ENCODE measurements around the gene RIN3.

Gene RIN3

DNA sequence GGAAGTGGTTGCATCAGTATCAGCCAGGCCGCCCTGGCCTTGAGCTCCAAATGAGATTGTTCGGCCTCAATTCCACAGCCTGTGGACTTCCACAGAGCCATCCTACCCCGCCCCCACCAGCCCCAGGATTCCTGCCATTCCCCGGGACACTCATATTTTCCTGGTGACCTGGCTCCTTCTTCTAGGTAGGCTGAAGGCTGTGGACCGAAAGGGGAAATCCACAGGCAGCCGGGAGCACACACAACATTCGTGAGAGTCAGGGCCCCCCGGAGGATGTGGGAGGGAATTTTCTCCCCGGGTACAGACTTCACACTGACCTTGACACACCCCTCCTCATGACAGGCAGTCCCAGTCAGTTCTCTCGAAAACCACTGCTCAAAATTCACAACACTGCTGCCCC lies 39.9 kb downstream of the RIN3 start:
- no peak overlapping the region for H3K4me3 ChIP-seq (ENCODE audit: low read depth, low read length)
- TF ChIP-seq, protein P1, sequence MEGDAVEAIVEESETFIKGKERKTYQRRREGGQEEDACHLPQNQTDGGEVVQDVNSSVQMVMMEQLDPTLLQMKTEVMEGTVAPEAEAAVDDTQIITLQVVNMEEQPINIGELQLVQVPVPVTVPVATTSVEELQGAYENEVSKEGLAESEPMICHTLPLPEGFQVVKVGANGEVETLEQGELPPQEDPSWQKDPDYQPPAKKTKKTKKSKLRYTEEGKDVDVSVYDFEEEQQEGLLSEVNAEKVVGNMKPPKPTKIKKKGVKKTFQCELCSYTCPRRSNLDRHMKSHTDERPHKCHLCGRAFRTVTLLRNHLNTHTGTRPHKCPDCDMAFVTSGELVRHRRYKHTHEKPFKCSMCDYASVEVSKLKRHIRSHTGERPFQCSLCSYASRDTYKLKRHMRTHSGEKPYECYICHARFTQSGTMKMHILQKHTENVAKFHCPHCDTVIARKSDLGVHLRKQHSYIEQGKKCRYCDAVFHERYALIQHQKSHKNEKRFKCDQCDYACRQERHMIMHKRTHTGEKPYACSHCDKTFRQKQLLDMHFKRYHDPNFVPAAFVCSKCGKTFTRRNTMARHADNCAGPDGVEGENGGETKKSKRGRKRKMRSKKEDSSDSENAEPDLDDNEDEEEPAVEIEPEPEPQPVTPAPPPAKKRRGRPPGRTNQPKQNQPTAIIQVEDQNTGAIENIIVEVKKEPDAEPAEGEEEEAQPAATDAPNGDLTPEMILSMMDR (IDR thresholded peaks at IDR 0.05; ENCODE audit: insufficient read depth, low read length, missing control alignments), result peak; percentile 21
- DNase-seq (ENCODE audit: low read depth, low spot score), result no peak
- POLR2A ChIA-PET, result no interaction called here
- CTCF ChIA-PET, result interaction anchor here (0.9 to 1.4 kb wide), 3 partner anchors 9 to 133 kb away, joined by 3 to 4 read pairs (median 3); no protein-coding TSS in a partner anchor

DNA sequence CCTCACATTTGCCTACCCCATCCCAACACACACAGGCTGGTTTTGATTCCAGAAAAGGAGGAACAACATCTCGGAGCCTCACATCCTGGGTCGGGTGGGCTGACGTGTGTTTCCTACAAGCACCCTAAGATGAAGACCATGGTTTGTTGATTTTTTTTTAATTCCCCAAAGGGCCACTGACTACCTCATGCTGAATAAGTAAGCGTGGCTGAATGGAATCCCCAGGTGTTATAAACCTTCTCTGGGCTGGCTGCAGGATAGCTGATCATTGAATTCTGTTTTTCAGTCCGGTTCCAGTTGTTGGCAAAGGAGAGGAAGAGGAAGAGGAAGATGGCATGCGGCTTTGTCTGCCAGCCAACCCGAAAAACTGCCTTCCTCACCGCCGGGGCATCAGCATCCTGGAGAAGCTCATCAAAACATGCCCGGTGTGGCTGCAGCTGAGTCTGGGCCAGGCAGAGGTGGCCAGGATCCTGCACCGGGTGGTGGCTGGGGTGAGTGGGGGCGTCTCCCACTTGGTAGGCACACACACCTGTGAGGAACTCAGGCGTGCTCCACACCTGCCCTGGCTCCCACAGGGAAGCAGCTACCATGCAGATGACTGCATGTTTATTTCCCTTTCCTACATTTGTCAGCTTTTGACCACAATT lies 42.0 kb downstream of the RIN3 start:
- TF ChIP-seq, protein P1 (IDR thresholded peaks at IDR 0.05; ENCODE audit: insufficient read depth, low read length, missing control alignments), result no peak
- DNase-seq (ENCODE audit: low read depth, low spot score), result no peak
- ChIA-PET POLR2A (interaction anchor here (0.6 kb wide), 1 partner anchor 12 kb away, joined by 3 read pairs; no protein-coding TSS in a partner anchor), CTCF (interaction anchor here (1.0 to 1.7 kb wide), 4 partner anchors 9 to 131 kb away, joined by 3 to 8 read pairs (median 4); no protein-coding TSS in a partner anchor)
- H3K4me3 ChIP-seq (ENCODE audit: low read depth, low read length), result no peak overlapping the region

- TF ChIP-seq, protein P1 (IDR thresholded peaks at IDR 0.05; ENCODE audit: insufficient read depth, low read length, missing control alignments), result no peak
- DNase-seq (ENCODE audit: low read depth, low spot score), result no peak
- H3K4me3 ChIP-seq (ENCODE audit: low read depth, low read length), result no peak overlapping the region
- ChIA-PET POLR2A (no interaction called here), CTCF (interaction anchor here (1.0 to 1.7 kb wide), 3 partner anchors 8 to 131 kb away, joined by 3 to 8 read pairs (median 4); no protein-coding TSS in a partner anchor)
Measured at GRCh38 chr14:92556255-92556741, 42.7 kb downstream of the RIN3 start.

DNA sequence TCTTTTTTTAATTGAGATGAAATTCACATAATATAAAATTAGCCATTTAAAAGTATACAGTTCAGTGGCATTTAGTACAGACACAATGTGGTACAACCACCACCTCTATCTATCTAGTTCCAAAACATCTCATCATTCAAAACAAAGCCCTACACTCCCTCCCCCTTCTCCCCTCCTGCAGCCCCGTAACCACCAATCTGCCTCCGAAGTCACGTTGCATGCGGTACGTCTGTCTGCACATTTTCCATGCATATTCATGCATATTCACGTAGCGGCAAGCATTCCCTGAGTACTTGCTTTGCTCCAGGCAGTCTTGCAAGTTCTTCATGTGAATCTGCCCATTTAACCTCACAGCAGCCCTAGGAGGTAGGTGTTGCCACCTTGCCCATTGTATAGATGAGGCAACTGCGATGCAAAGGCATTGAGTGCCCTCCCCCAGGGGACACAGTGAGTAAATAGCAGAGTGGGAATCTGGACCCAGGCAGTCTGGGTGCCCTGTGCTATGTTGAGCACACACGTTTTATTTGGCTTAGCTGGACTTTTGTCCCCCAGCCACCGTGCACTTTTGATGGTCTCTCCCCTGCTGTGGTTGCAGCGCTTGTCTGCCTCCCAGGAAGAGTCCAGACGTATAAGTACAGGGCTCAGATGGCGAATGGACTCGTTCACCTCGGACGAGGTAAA lies 43.4 kb downstream of the RIN3 start:
- POLR2A ChIA-PET, result no interaction called here
- TF ChIP-seq, protein P1 (IDR thresholded peaks at IDR 0.05; ENCODE audit: insufficient read depth, low read length, missing control alignments), result no peak
- no peak overlapping the region for H3K4me3 ChIP-seq (ENCODE audit: low read depth, low read length)
- no peak for DNase-seq (ENCODE audit: low read depth, low spot score)
- CTCF ChIA-PET, result interaction anchor here (1.0 to 1.7 kb wide), 3 partner anchors 8 to 130 kb away, joined by 3 to 8 read pairs (median 4); no protein-coding TSS in a partner anchor

GRCh38 chr14:92557544-92557912 lies 43.9 kb downstream of the RIN3 start:
- DNase-seq (ENCODE audit: low read depth, low spot score), result no peak
- H3K4me3 ChIP-seq (ENCODE audit: low read depth, low read length), result no peak overlapping the region
- TF ChIP-seq, protein P1 (IDR thresholded peaks at IDR 0.05; ENCODE audit: insufficient read depth, low read length, missing control alignments), result no peak
- CTCF ChIA-PET, result interaction anchor here (1.2 kb wide), 1 partner anchor 9 kb away, joined by 3 read pairs; no protein-coding TSS in a partner anchor
- POLR2A ChIA-PET, result no interaction called here

- ChIA-PET POLR2A (no interaction called here), CTCF (no interaction called here)
Measured at GRCh38 chr14:92558319-92558718, 44.7 kb downstream of the RIN3 start.

More at GRCh38 chr14:92558319-92558718, 44.7 kb downstream of the RIN3 start:
- no peak overlapping the region for H3K4me3 ChIP-seq (ENCODE audit: low read depth, low read length)
- TF ChIP-seq, protein P1 (IDR thresholded peaks at IDR 0.05; ENCODE audit: insufficient read depth, low read length, missing control alignments), result no peak
- DNase-seq (ENCODE audit: low read depth, low spot score), result no peak
